Fibroblast of villous mesenchyme (primary cell): Measurements from ENCODE around the gene GLT1D1. TPM values are rescaled to one million over a fixed set of nuclear protein-coding genes. Genes with fewer than 3 reads are reported as not detected.

Experiments used
- DNase-seq: peaks from one replicate; pipeline ENCODE4 v3.0.0-alpha.2; 2010; ENCODE audit warnings: low read depth
- H3K4me3 ChIP-seq: 2 replicates; pipeline ENCODE4 v1.5.1; 2011; ENCODE audit warnings: low read depth, mild to moderate bottlenecking, low read length
- CTCF ChIP-seq: IDR thresholded peaks from 2 replicates; pipeline ENCODE4 v1.5.1; 2012; ENCODE audit warnings: low read depth, mild to moderate bottlenecking, low read length; ENCODE audit not compliant: insufficient read depth
- total RNA-seq: library from RNA; depleted of rRNA; stranded (reverse); fragments of >200 nt; gene quantifications from 2 replicates; pipeline ENCODE4 v1.2.3, GENCODE V29; 2012

GLT1D1 gene
- total RNA-seq, 1 donor, result under 0.01 TPM

GRCh38 chr12:128933039-128933438, 79.8 kb downstream of the GLT1D1 start:
- TF ChIP-seq CTCF, result no peak
- no peak for DNase-seq
- H3K4me3 ChIP-seq, result no peak overlapping the region

GRCh38 chr12:128933926-128934325, 80.6 kb downstream of the GLT1D1 start:
- DNase-seq, result no peak
- no peak for TF ChIP-seq CTCF
- no peak overlapping the region for H3K4me3 ChIP-seq

- no peak for DNase-seq
- TF ChIP-seq CTCF, result no peak
- no peak overlapping the region for H3K4me3 ChIP-seq
These were observed 85.6 kb downstream of the GLT1D1 start for GRCh38 chr12:128938886-128939285.

GRCh38 chr12:128940090-128940888, 87.0 kb downstream of the GLT1D1 start:
- TF ChIP-seq CTCF, result no peak
- DNase-seq, result no peak
- H3K4me3 ChIP-seq, result no peak overlapping the region

GRCh38 chr12:128940974-128941373, 87.7 kb downstream of the GLT1D1 start:
- no peak for TF ChIP-seq CTCF
- H3K4me3 ChIP-seq, result no peak overlapping the region
- no peak for DNase-seq

GRCh38 chr12:128942960-128943477, 89.7 kb downstream of the GLT1D1 start:
- DNase-seq, result no peak
- H3K4me3 ChIP-seq, result no peak overlapping the region
- TF ChIP-seq CTCF, result no peak

GRCh38 chr12:128944956-128945355, 91.7 kb downstream of the GLT1D1 start:
- no peak for TF ChIP-seq CTCF
- no peak for DNase-seq
- H3K4me3 ChIP-seq, result no peak overlapping the region
